OCI-LY7 (cell line): ENCODE results near the gene PPL.

Experiments used
- CTCF ChIP-seq: fragments of 200-600 bp; sonication (generic); conservative IDR thresholded peaks from 2 replicates; pipeline ENCODE4 v1.5.1; 2014; ENCODE audit warnings: mild to moderate bottlenecking, antibody characterized with exemption, low read length, moderate library complexity, mixed read lengths
- EZH2phosphoT487 ChIP-seq: fragments of 200-600 bp; sonication (generic); IDR thresholded peaks from 2 replicates; pipeline ENCODE4 v1.6.1; 2018; ENCODE audit warnings: low read depth, borderline replicate concordance, mild to moderate bottlenecking, mixed run types, antibody characterized with exemption, low read length, moderate library complexity, mixed read lengths

- TF ChIP-seq CTCF (no peak), EZH2phosphoT487 (no peak)
Observed at GRCh38 chr16:4934591-4934990, 2.4 kb downstream of the PPL start.
